Measurements from ENCODE around the gene XPNPEP1.

GRCh38 chr10:109866995-109867635 is 56.2 kb downstream of the XPNPEP1 start:
- TF ChIP-seq TAF1 (IDR thresholded peaks at IDR 0.05; ENCODE audit: low read depth, low read length) (no peak), POLR2A (IDR thresholded peaks at IDR 0.05; ENCODE audit: low read depth, low read length) (no peak)
